Transverse colon (tissue), 4 donors: ENCODE data around the gene VPS13D.

Experiments
- POLR2AphosphoS5 ChIP-seq, 3 donors: sonication (generic); formaldehyde crosslinking; IDR thresholded peaks; one replicate each; pipeline ENCODE4 v1.6.1; 2016; ENCODE audit warnings: antibody characterized with exemption in 3 of 3
- TF ChIP-seq, protein P1 (sequence below), 5 experiments: fragments of 200-600 bp in 3 of 5; fragments of 450-650 bp in 2 of 5; sonication (generic) in 3 of 5; IDR thresholded peaks; 1 replicate in 2 of 5; 2 replicates in 3 of 5; pipeline ENCODE4 v1.5.1; 2016 to 2017; ENCODE audit warnings: antibody characterized with exemption in 5 of 5, inconsistent platforms in 3 of 5, mild to moderate bottlenecking in 2 of 5, moderate library complexity in 1 of 5

DNA sequence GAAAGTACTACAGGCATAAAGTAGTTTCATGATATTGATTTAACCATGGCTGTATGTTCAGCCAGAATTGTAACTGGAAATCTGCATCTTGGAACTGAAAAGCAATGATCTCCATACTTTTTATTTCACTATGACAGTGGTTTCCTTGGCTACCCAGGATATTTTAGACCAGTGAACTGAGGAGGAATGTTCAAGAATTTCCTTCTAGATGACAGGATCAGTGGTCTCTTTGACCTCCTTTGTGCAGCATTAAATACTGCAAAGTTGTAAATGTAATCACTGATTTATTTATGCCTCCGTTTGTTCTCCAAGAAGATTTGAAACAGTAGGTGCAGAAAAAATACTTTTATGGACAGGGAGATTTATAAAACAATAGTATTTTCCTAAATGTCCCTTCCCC is 39.5 kb downstream of the VPS13D start:
- TF ChIP-seq POLR2AphosphoS5 (IDR thresholded peaks at IDR 0.05), result no peak
- TF ChIP-seq, protein P1, sequence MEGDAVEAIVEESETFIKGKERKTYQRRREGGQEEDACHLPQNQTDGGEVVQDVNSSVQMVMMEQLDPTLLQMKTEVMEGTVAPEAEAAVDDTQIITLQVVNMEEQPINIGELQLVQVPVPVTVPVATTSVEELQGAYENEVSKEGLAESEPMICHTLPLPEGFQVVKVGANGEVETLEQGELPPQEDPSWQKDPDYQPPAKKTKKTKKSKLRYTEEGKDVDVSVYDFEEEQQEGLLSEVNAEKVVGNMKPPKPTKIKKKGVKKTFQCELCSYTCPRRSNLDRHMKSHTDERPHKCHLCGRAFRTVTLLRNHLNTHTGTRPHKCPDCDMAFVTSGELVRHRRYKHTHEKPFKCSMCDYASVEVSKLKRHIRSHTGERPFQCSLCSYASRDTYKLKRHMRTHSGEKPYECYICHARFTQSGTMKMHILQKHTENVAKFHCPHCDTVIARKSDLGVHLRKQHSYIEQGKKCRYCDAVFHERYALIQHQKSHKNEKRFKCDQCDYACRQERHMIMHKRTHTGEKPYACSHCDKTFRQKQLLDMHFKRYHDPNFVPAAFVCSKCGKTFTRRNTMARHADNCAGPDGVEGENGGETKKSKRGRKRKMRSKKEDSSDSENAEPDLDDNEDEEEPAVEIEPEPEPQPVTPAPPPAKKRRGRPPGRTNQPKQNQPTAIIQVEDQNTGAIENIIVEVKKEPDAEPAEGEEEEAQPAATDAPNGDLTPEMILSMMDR (IDR thresholded peaks at IDR 0.05), result no peak
